Stimulated activated CD4-positive, alpha-beta T cell treated with anti-CD3 and anti-CD28 coated beads, Interleukin-1b, Interleukin-23, amount 100 ng/mL, for 1 hour (primary cell): Measurements from ENCODE around the gene ALPK3.

Experiments used
- DNase-seq, 2 donors: peaks; one replicate each; pipeline ENCODE4 v3.0.0-alpha.2; 2020; ENCODE audit warnings: low read depth in 2 of 2

ALPK3 gene

DNA sequence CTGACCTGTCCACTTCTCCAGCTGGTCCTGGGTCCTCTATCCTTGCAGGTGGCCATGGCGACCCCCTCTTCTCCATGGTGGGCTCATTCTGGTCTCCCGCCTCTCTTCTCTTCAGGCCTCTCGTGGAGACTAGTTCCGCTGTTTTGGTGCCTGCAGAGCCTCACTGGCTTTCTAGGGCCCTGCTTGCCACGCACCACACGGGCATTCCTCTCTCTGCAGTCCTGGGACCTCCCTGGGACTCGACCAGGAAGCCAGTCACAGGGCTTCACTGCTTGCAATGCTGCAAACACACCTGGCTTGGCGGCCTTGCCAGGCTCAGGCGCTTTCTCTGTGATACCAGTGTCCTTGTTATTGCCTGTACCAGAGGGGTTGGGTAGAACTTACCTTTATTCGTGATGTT lies 76.5 kb downstream of the ALPK3 start:
- DNase-seq, result no peak

DNA sequence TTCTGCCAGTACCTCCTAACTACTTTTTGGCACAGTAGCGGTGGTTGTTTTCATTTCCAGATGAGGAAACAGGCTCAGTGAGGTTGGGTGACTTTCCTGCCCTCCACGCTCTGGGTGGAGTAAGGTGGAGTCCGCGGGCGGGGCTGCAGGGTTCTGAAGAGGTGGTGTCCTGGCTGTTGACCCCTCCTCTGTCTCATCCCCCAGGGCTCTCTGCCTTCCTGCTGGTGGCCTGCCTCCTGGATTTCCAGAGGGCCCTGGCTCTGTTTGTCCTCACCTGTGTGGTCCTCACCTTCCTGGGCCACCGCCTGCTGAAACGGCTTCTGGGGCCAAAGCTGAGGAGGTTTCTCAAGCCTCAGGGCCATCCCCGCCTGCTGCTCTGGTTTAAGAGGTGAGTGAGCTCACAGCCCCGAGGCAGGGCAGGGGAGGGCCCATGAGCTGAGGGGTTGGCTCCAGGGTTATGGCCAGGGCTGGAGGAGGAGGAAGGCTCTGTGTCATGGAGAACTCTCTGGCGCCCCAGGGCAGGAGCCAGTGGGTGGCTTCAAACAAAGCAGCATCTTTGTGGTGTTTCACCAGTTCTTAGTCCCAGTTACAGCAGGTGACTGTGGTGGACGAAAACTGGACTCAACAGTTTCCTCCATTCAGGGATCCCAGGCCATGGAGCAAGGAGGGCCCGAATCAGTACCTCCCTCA lies 77.7 kb downstream of the ALPK3 start:
- no peak for DNase-seq

GRCh38 chr15:84898761-84899160 lies 81.6 kb downstream of the ALPK3 start:
- no peak for DNase-seq

- no peak for DNase-seq
Observed at GRCh38 chr15:84899750-84900149, 82.6 kb downstream of the ALPK3 start.

GRCh38 chr15:84901540-84901939 lies 84.4 kb downstream of the ALPK3 start:
- no peak for DNase-seq

- DNase-seq, result no peak
Observed at GRCh38 chr15:84903751-84904150, 86.6 kb downstream of the ALPK3 start.

GRCh38 chr15:84904419-84904818 lies 87.3 kb downstream of the ALPK3 start:
- no peak for DNase-seq

DNA sequence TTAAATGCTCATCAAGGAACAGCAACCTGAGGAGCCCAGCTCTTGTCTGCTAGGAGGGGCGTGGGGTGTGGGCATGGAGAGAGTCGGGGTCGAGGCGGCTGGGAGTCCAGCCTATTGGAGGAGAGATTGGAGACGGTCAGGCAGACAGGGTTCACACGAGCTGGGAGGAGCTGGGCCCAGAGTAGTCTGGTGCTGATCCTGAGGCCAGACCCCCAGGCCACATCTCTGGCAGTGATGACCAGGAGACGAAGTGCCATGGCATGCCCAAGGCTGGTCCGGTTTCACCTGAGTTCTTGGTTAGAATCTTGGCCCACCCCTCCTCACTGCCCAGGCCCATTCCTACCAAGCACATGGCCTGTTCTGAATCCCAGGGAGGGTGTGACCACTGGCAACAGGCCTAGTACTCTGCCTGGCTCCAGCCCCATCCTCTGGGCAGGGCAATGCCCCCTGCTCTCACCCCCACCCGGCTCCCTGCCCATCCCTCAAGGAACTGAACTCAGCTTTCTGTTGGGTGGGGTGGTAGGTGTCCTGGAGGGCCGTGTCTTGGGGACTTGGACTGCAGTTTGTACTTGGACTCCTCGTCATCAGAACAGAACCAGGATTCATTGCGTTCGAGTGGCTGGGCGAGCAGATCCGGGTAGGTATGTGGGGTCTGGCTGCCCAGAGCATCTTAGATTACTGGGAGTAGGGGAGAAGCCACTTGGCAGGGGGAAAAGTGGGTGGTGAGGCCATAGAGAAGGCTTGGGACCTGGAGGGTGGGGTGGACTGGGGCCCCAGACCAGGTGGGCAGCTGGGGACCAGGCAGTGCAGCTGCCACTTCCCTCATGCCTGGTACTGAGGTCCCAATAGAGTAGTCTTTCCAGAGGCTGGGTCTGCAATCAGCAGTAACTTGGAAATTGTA lies 88.1 kb downstream of the ALPK3 start:
- DNase-seq, result no peak

DNA sequence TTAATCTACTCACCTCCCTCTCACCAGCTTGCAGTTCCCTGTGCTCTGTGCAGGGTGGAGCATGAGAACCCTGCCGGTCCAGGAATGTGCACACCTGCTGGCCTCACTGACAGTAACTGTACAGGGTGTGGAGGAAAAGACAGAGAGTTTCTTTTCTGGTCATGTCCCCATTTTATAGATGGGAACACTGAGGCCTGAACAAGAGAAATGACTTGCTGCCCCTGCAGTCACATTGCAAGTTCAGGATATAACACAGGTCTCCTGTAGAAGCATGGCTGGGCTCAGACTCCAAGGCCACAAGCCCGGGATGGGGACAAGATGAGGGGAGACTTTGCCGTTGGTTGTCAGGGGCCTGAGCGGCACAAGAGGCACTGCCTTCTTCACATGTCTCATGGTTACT lies 90.6 kb downstream of the ALPK3 start:
- DNase-seq, result no peak

- no peak for DNase-seq
Observed at GRCh38 chr15:84908564-84908963, 91.4 kb downstream of the ALPK3 start.

- DNase-seq, result no peak
Observed at GRCh38 chr15:84909029-84909428, 91.9 kb downstream of the ALPK3 start.

DNA sequence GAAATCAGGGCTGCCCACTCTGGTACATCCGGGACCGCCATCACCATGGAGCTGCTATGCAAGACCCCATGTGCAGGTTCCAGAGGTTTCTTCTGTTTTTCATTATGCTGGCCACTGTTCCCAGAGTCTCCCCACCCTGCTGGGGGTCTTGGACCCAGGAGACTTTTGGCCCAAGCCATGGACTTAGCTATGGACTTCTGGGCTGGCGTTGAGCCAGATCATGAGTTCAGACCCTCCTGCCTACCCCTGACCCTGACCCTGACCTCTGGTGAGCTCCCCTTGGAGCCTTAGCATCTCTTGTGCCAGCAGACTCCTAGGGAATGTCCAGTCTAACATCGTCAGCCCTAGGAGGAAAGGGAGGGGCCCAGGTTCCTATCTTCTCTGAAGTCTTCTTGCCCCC lies 92.6 kb downstream of the ALPK3 start:
- DNase-seq, result no peak

DNA sequence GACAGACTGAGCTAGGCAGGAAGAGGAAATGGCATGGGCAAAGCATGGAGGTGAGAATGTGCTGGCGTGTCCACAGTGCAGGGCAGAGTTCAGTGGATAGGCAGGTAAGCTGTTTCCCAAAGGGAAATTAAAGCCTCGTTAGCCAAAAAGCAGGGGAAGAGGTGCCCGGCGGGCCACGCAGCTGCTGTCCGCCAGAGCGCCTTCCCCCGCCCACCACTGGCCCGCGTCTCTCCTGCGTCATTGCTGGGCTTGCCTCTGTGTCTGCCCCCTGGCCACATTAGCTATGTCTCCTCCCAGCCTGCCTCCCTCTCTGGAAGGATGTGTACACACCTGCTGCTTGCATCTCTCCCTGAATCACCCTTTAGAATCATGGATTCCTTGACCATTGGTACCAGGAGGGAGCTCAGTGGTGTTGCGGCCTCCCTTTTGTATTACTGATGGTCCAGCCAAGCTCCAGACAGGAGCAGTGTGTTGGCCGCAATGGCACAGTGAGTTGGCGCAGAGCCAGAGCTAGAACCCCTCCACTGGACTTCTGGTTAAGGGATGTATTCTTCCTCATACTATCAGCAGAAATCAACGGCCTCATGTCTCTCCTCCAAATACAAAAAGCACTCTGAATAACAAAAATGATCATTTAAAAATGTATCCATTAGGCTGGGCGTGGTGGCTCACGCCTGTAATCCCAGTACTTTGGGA lies 93.9 kb downstream of the ALPK3 start:
- DNase-seq, result no peak

DNA sequence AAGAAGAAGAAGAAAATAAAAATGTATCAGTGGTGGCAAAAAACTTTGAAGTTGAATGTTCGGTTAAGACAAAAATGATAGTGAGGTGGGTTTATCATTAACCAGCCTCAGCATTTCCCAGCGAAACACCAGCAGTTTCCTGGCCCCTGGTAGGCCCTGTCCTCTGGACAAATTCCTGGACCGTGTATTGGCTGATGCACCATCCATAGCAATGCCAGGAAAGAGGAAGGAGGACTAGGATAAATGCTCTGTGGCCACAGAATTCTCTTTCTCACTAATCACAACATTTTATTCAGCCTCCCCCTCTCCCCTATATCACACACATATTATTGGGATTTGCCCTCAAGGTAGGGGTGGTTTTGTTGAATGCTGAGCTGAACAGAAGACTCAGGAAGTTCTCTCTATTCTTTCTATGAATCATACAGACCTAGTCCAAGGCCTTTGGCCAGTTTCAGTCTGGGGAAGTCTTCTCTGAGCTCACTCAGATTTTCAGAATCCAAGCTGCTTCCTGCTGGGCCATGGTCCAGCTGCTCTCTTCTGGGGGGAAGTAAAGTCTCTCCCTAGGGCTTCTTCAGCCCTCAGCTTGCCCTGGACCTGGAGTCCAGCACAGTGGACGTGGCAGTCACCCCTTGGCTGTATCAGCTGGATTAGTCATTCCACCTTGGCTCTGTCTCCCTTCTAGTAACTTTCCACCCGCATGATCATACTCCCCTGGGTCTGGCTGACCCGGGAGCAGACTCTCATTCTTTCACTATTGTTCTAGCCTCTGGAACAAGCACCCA lies 94.9 kb downstream of the ALPK3 start:
- DNase-seq, result no peak

GRCh38 chr15:84913360-84913723 lies 96.2 kb downstream of the ALPK3 start:
- DNase-seq, result no peak

DNA sequence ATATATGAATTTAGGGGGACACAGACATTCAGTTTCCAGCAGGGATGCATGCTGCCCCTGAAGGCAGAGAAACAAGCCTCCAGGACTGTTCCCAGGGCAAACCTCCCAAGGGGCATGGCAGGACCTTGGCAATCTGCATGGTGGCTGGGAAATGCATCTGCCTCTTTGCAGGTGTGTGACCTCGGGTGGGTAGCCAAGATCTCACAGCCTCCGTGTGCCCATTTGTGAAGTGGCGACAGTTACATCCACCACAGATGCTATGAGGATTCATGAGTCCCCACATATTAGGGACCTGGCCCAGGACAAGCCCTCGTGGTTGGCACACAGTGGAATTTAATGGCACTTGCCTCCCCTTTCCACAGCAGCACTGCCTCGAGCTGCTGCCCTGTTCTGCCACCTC lies 97.2 kb downstream of the ALPK3 start:
- no peak for DNase-seq

DNA sequence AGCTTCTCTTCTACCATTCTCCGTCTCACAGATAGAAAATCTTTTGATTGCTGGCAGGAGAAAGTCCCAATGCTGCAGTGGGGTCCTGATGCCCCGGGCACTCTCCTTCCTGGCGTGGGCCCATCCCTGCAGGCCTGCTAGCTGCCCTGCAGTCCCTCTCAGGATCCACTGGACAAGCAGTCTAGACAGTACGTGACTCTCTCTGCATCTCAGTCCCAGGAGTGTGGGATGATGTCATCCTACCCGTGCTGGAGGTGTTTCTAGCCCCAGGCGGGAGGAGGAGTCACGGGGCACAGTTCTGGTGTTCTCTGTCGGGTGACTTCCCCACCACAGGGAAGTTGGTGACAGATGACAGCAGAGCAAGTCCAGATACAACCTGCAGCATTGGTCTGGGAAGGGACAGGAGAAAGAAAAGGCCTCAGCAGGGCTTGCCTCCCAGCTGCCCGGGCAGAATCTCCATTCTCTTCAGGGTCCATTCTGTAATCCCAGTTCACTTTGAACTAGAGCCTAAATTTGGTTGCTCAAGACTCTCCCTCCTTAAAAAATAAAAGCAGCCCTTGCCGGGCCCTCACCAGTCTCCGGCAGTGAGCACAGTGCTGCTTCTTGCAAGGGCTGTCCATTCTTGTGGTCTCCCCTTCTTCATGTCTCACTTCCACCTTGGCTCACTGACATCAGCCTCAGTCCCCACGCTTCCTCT lies 97.9 kb downstream of the ALPK3 start:
- DNase-seq, result no peak

GRCh38 chr15:84915606-84915958 lies 98.4 kb downstream of the ALPK3 start:
- DNase-seq, result no peak

GRCh38 chr15:84917452-84917851 lies 100.3 kb downstream of the ALPK3 start:
- DNase-seq, result no peak

- no peak for DNase-seq
Observed at GRCh38 chr15:84919106-84919667, 102.0 kb downstream of the ALPK3 start.

DNA sequence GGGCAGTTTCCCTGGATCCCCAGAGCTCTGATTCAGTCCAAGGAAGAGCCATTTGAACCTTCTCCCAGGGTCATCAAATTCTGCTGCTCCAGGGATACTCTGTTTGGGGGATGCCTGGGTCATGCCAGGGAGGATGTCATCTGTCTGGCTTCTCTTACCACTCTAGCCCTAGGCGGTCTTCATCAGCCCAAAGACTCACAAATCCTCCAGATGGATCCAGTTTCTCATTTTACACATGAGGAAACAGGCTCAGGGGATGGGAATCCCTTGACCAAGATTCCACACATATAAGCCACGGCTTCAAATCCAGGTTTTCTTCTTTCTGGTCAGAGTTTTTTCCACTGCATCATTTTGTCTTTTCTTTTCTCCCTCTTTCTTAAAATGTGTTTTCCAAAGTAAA lies 104.0 kb downstream of the ALPK3 start:
- DNase-seq, result no peak
